ENCODE results near the gene ERAP2.

DNA sequence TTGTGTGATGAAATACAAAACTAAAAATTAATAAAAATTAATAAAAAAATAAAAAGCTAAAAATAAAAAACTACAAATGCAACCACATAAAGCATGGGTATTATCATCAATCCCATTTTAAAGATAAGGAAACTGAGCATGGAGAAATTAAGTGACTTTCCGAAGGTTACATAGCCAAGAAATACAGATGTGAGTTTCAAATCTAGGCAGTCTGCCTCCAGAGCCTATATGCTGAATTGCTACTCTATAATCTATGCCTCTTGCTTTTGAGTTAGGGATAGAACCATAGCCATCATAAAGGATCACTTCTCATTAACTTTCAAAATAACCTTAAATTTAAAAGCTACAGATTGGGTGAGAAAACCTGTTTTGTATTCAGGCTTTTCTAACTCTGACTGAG, 18.8 kb upstream of the ERAP2 start:
- TF ChIP-seq, protein P1, sequence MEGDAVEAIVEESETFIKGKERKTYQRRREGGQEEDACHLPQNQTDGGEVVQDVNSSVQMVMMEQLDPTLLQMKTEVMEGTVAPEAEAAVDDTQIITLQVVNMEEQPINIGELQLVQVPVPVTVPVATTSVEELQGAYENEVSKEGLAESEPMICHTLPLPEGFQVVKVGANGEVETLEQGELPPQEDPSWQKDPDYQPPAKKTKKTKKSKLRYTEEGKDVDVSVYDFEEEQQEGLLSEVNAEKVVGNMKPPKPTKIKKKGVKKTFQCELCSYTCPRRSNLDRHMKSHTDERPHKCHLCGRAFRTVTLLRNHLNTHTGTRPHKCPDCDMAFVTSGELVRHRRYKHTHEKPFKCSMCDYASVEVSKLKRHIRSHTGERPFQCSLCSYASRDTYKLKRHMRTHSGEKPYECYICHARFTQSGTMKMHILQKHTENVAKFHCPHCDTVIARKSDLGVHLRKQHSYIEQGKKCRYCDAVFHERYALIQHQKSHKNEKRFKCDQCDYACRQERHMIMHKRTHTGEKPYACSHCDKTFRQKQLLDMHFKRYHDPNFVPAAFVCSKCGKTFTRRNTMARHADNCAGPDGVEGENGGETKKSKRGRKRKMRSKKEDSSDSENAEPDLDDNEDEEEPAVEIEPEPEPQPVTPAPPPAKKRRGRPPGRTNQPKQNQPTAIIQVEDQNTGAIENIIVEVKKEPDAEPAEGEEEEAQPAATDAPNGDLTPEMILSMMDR (IDR thresholded peaks at IDR 0.05) = no peak
- TF ChIP-seq POLR2A (IDR thresholded peaks at IDR 0.05) = no peak
- TF ChIP-seq EP300 (IDR thresholded peaks at IDR 0.05) = no peak
- TF ChIP-seq POLR2AphosphoS5 (IDR thresholded peaks at IDR 0.05) = no peak
